HL-60 (cell line): Measurements from ENCODE around the gene ADAMTSL4.

Source experiments
- POLR2AphosphoS5 ChIP-seq: IDR thresholded peaks from 2 replicates; pipeline ENCODE4 v1.6.1; 2012; ENCODE audit warnings: low read depth
- TF ChIP-seq, protein P1 (sequence below): IDR thresholded peaks from one replicate; pipeline ENCODE4 v1.5.1; 2011; ENCODE audit warnings: low read length, control low read depth, inconsistent platforms; ENCODE audit not compliant: insufficient read depth
- TF ChIP-seq, protein P2 (sequence below): IDR thresholded peaks from 2 replicates; pipeline ENCODE4 v1.6.1; 2012; ENCODE audit warnings: low read depth; ENCODE audit not compliant: insufficient replicate concordance

DNA sequence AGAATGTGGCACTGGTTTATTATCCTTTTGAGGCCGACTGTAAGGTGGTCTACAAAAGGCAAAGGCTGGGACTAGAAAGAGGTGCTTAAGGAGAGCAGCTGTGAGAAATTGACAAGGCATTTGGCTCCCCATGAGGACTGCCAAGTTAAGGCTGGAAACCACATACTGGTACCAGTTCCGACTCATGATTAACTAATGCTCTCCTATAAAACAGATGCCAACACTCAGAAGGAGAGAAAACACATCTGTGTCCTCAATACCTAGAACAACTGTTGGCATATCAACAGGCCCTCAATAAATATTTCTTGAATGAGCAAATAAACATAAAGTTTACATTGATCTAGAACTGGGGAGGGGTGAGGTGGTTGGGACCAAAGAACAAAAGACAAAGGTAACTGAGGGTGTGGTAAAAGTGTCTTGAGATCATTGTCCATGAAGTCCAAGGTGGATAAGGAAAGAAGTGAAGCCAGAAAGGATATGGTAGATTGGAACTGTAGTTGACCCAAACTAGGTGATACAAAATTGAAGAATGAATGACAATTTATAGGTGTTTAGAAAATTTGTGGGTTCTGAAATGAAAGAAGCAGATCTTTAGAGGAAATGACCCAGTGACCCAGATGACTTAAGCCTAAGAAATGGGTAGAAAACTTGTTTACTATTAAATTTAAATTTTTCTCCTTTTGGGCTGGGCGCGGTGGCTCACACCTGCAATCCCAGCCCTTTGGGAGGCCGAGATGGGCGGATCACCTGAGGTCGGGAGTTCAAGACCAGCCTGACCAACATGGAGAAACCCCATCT is 47.1 kb downstream of the ADAMTSL4 start:
- TF ChIP-seq, protein P1, sequence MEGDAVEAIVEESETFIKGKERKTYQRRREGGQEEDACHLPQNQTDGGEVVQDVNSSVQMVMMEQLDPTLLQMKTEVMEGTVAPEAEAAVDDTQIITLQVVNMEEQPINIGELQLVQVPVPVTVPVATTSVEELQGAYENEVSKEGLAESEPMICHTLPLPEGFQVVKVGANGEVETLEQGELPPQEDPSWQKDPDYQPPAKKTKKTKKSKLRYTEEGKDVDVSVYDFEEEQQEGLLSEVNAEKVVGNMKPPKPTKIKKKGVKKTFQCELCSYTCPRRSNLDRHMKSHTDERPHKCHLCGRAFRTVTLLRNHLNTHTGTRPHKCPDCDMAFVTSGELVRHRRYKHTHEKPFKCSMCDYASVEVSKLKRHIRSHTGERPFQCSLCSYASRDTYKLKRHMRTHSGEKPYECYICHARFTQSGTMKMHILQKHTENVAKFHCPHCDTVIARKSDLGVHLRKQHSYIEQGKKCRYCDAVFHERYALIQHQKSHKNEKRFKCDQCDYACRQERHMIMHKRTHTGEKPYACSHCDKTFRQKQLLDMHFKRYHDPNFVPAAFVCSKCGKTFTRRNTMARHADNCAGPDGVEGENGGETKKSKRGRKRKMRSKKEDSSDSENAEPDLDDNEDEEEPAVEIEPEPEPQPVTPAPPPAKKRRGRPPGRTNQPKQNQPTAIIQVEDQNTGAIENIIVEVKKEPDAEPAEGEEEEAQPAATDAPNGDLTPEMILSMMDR = no peak
- no peak for TF ChIP-seq POLR2AphosphoS5
- TF ChIP-seq, protein P2, sequence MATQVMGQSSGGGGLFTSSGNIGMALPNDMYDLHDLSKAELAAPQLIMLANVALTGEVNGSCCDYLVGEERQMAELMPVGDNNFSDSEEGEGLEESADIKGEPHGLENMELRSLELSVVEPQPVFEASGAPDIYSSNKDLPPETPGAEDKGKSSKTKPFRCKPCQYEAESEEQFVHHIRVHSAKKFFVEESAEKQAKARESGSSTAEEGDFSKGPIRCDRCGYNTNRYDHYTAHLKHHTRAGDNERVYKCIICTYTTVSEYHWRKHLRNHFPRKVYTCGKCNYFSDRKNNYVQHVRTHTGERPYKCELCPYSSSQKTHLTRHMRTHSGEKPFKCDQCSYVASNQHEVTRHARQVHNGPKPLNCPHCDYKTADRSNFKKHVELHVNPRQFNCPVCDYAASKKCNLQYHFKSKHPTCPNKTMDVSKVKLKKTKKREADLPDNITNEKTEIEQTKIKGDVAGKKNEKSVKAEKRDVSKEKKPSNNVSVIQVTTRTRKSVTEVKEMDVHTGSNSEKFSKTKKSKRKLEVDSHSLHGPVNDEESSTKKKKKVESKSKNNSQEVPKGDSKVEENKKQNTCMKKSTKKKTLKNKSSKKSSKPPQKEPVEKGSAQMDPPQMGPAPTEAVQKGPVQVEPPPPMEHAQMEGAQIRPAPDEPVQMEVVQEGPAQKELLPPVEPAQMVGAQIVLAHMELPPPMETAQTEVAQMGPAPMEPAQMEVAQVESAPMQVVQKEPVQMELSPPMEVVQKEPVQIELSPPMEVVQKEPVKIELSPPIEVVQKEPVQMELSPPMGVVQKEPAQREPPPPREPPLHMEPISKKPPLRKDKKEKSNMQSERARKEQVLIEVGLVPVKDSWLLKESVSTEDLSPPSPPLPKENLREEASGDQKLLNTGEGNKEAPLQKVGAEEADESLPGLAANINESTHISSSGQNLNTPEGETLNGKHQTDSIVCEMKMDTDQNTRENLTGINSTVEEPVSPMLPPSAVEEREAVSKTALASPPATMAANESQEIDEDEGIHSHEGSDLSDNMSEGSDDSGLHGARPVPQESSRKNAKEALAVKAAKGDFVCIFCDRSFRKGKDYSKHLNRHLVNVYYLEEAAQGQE = no peak
